NCI-H82 treated with DMSO at 0.1 percent for 48 hours (cell line): ENCODE data around the gene SIGLEC1.

Experiments
- DNase-seq: peaks from one replicate; lab custom pipeline; 2025; ENCODE audit not compliant: unreplicated experiment; lab: John Stamatoyannopoulos, UW

Gene SIGLEC1

DNA sequence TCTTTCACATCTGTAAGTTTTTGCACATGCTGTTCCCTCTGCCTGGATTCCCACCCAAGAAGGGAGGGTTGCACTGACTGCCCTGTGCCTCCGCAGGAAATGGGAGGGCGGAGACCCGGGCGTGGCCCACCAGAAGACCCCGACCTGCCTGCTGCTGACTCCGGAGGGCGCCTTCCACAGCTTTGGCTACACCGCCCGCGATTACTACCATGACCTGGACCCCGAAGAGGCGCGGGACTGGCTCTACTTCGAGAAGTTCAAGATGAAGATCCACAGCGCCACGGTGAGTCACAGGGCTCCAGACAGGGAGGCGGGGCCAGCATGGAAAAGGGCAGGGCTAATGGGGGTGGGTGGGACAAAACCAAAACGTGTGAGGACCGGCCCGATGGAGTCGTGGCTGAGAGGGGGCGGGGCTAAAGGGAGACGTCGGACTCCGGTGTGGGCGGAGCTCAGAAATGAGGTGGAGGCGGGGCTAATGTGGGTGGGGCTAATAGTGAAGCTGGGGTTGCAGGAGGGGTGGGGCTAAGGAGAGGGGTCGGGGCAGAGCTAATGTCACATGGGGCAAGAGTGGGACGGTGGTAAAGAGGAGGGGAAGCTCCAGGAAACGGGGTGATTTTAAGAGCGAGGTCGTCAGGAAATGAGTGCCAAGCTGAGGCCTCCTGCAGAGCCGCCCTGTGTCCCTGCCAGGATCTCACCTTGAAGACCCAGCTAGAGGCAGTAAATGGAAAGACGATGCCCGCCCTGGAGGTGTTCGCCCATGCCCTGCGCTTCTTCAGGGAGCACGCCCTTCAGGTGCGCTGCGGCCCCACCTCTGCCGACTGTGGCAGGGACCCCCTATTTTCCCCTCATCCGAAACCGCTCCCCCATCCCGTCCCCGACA lies 32.6 kb upstream of the SIGLEC1 start:
- DNase-seq: peak; percentile 16

- DNase-seq: no peak
These were observed 31.6 kb upstream of the SIGLEC1 start for GRCh38 chr20:3744037-3744436.

- DNase-seq: no peak
These were observed 30.9 kb upstream of the SIGLEC1 start for GRCh38 chr20:3743251-3743650.

DNA sequence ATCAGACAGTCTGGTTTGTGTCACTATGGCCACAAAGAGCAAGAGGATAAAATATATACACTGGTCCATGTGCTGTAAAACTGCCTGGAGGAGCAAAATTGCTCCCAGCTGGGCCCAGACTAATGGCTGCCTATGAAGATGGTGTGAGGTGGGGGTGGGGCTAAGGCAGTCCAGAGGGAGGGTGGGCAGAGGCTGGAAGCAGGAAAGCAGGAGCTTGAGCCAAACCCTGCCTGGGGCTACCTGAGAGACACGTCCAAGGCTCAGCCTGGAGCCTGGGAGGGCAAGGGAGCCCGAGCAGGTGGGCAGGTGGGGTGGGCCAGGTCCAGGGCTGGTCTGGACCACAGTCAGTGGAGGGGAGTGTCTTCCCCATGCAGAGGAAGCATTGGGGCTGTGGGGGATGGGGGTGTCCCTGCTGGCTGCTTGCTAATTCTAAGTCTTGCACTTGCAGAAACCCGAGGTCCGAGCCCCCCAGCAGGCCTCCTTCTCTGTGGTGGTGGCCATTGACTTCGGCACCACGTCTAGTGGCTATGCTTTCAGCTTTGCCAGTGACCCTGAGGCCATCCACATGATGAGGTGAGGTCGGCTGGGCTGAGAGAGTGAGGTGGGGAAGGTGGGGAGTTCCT lies 29.5 kb upstream of the SIGLEC1 start:
- DNase-seq: no peak

- no peak for DNase-seq
These were observed 28.4 kb upstream of the SIGLEC1 start for GRCh38 chr20:3740615-3741301.

DNA sequence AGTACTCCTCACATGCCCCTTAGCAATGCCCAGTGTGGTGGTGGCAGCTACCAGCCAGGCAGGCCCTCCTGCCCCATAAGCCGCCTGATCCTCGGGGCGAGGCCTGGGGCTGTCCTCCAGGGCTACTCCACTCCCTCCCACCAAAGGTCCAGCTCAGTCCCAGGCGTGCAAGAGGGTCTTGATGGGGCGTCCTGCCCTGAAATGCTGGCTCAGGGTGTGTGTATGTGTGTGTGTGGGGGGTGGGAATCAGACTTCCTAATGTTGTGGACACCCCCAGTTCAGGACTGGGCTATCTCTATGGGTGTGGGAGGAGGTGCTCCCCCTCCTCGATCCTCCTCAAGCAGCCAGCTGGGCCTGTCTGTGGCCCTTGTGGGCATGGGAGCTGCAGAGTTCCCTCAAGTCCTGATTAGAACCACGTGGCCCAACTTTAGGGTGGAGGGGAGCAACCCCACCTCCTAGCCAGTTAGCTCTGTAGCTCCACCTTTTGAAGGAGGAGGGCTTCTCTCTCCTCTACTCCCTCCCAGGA lies 27.6 kb upstream of the SIGLEC1 start:
- no peak for DNase-seq

DNA sequence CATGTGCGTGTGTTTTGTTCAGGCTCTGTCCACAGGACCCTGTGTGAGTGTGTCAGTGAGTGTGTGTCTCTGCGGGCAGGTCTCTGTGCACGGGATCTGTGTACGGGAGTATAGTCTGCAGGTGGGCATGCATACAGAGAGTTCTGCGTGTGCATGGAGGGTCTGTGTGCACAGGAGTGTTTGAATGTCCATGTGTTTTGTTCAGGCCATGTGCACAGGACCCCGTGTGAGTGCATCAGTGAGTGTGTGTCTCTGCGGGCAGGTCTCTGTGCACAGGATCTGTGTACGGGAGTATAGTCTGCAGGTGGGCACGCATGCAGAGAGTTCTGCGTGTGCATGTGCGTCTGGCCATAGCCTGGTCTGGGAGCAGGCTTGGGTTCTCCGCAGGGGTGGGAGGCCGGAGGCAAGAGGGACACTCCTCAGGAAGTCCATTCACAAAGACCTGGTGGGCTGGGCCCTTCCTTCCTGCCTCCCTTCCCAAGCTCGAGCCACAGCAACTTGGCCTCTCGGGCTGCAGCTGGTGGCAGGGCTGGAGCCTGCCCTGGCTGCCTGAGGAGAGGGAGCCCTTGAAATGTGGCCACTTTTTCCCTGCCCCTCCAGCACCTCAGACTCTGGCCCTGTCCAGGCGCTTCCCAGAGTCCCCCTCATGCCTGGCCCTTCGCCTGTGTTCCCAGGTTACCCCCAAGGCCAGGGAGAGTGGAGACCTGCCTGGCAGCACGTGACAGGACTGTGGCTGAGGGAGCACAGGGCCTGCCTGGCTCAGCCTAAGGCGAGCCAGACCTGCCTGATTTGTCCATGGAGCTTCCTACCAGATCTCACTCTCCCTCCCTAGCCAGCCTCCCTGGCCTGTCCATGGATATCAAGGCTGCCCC lies 26.9 kb upstream of the SIGLEC1 start:
- no peak for DNase-seq

DNA sequence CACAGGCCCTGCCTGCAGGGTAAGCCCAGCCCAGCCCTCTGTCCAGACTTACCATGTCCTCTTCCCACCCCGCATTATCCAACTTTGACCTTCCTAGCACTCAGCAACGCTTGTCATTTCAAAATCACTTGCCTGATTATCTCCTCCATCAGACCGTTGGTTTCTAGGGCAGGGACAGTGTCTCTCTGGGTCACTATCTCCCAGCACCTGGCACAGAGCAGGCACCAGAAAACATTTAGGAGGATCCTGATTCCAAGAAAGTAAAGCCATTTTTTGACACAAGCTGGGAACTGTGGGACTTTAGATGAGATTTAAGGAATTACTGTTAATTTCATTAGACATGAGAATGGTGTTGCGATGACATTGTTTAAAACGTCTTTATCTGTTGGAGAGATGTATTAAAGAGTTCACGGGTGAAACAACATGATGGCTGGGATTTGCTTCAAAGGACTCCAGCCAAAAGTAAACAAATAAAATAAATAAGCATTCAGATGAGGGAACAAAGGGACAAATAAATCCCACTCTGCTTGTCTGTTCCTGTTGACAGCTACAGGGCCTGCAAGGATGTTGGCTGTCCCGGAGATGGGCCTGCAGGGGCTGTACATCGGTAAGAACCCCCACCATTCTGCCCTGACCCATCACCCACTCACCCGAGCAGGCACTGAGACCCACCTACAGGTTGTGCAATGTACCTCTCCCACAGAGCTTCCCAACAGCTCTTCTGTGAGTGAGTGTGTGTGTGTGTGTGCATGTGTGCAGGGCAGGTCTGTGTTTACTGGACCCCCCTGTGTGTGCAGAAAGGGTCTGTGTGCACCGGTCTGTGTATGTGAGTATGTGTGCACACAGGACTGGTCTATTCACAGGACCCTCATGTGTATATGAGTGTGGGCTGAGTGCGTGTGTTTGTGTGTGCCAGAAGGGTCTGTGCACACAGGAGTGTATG lies 26.0 kb upstream of the SIGLEC1 start:
- DNase-seq: no peak

- DNase-seq: no peak
These were observed 23.4 kb upstream of the SIGLEC1 start for GRCh38 chr20:3735768-3736167.

GRCh38 chr20:3734111-3734843 lies 21.9 kb upstream of the SIGLEC1 start:
- DNase-seq: no peak

- DNase-seq: no peak
These were observed 21.0 kb upstream of the SIGLEC1 start for GRCh38 chr20:3733119-3733995.

DNA sequence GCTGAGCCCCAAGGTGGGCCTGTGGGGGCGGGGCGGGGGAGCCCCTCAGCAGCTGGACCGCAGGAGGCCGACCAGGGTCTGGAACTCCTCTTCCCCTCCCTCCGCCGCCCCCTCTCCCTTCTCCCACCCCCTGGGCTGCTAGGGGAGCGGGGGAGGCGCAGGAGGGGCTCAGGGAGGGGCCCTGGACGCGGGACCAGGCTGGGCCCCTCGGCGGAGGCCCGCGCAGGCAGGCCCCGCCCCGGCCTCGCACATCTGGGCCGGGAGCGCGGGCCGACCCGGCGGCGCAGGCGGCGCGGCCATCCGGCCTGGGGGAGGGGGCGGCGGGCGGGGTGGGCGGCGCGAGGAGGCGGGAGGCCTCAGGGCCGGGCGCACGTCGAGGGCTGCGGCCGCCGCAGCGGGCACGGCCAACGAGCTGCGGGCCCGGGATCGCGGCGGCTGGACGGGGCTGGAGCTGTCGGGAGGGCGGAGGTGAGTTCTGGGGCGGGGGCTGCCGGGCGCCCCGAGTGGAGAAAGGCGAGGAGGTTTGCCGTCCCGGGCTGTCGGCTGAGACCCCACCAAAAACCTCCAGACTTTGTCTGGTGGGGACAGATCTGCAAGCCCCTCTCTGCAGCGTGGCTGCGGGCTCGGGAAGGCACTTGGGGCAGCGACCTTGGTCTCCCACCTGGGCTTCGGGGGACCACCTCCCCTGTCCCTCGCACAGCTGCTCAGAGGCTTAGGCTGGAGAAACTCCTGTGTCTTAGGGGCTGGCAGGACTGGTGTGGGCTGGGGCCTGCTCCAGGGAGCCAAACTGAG lies 20.1 kb upstream of the SIGLEC1 start, which contains the start of gene HSPA12B:
HSPA12B (plus strand) TSS at position 359 of the 792 bp plus-strand sequence. CDS start 5,990 bp downstream, outside the sequence.
- no peak for DNase-seq

DNA sequence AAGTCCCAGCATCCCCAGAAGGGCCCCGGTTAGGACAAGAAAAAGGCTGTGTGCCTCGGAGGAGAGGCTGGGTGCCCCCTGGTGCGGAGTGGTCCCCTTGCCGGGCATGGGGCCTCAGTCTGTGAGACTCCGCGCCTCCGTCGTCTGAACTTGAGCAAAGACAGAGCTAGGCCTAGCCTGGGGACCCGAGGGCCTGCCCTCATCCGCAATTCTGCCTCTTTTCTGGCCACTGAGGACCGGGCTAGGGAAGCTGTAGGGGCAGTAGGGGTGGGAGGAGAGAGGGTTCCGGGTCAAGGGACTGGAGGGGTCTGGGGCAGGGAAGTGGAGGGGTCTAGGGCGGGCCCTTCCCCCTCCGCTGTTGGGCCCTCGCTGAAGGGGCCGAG lies 19.5 kb upstream of the SIGLEC1 start:
- no peak for DNase-seq

GRCh38 chr20:3730803-3731672 lies 18.6 kb upstream of the SIGLEC1 start:
- no peak for DNase-seq

- DNase-seq: no peak
These were observed 17.6 kb upstream of the SIGLEC1 start for GRCh38 chr20:3729811-3730540.
